ENCODE results near the gene SDS.

SDS gene

GRCh38 chr12:113390064-113391043, 13.3 kb downstream of the SDS start:
- no peak for DNase-seq (ENCODE audit: low read depth)
- no peak for TF ChIP-seq CTCF (IDR thresholded peaks at IDR 0.05; ENCODE audit: control insufficient read depth, insufficient read depth, low read depth, low read length, missing control alignments)
- no peak overlapping the region for H3K4me3 ChIP-seq (ENCODE audit: control insufficient read depth, low read depth, low read length)

GRCh38 chr12:113388351-113388750, 15.3 kb downstream of the SDS start:
- DNase-seq (ENCODE audit: low read depth), result no peak
- H3K4me3 ChIP-seq (ENCODE audit: control insufficient read depth, low read depth, low read length), result no peak overlapping the region
- no peak for TF ChIP-seq CTCF (IDR thresholded peaks at IDR 0.05; ENCODE audit: control insufficient read depth, insufficient read depth, low read depth, low read length, missing control alignments)

- no peak for TF ChIP-seq CTCF (IDR thresholded peaks at IDR 0.05; ENCODE audit: control insufficient read depth, insufficient read depth, low read depth, low read length, missing control alignments)
- no peak overlapping the region for H3K4me3 ChIP-seq (ENCODE audit: control insufficient read depth, low read depth, low read length)
- DNase-seq (ENCODE audit: low read depth), result no peak
Observed at GRCh38 chr12:113387631-113388030, 16.1 kb downstream of the SDS start.

GRCh38 chr12:113386866-113387566, 16.7 kb downstream of the SDS start:
- no peak for TF ChIP-seq CTCF (IDR thresholded peaks at IDR 0.05; ENCODE audit: control insufficient read depth, insufficient read depth, low read depth, low read length, missing control alignments)
- H3K4me3 ChIP-seq (ENCODE audit: control insufficient read depth, low read depth, low read length), result no peak overlapping the region
- DNase-seq (ENCODE audit: low read depth), result no peak

- no peak overlapping the region for H3K4me3 ChIP-seq (ENCODE audit: control insufficient read depth, low read depth, low read length)
- DNase-seq (ENCODE audit: low read depth), result no peak
- TF ChIP-seq CTCF (IDR thresholded peaks at IDR 0.05; ENCODE audit: control insufficient read depth, insufficient read depth, low read depth, low read length, missing control alignments), result no peak
Observed at GRCh38 chr12:113385282-113385882, 18.3 kb downstream of the SDS start.

GRCh38 chr12:113384778-113385177, 18.9 kb downstream of the SDS start:
- TF ChIP-seq CTCF (IDR thresholded peaks at IDR 0.05; ENCODE audit: control insufficient read depth, insufficient read depth, low read depth, low read length, missing control alignments), result no peak
- DNase-seq (ENCODE audit: low read depth), result no peak
- no peak overlapping the region for H3K4me3 ChIP-seq (ENCODE audit: control insufficient read depth, low read depth, low read length)
